Epidermal melanocyte (primary cell): ENCODE results near the gene PSPN.

Experiments used
- DNase-seq: peaks from one replicate; pipeline ENCODE4 v3.0.0; 2011; ENCODE audit warnings: low spot score; ENCODE audit not compliant: insufficient read length

Gene PSPN

GRCh38 chr19:6375411-6376010 is at the start of gene PSPN:
Gene PSPN, minus strand, starts transcription at chr19:6375933. Its CDS starts 84 bp downstream, at chr19:6375849.
- no peak for DNase-seq

- peak; percentile 100 for DNase-seq
Observed at GRCh38 chr19:6424939-6425731, 49.4 kb upstream of the PSPN start.

- no peak for DNase-seq
Observed at GRCh38 chr19:6424195-6424938, 48.6 kb upstream of the PSPN start, which contains the start of gene KHSRP. Gene KHSRP, minus strand, starts transcription at chr19:6424811. Its CDS starts 110 bp downstream, at chr19:6424701.

GRCh38 chr19:6423499-6424194 is 47.9 kb upstream of the PSPN start:
- DNase-seq = peak; percentile 83

GRCh38 chr19:6421075-6422014 is 45.6 kb upstream of the PSPN start:
- no peak for DNase-seq

GRCh38 chr19:6418562-6418932 is 42.8 kb upstream of the PSPN start:
- DNase-seq = no peak

- no peak for DNase-seq
Observed at GRCh38 chr19:6417713-6418561, 42.2 kb upstream of the PSPN start.

- no peak for DNase-seq
Observed at GRCh38 chr19:6416658-6417405, 41.1 kb upstream of the PSPN start.

GRCh38 chr19:6415591-6416190 is 40.0 kb upstream of the PSPN start:
- DNase-seq = no peak

GRCh38 chr19:6414793-6415590 is 39.3 kb upstream of the PSPN start:
- no peak for DNase-seq

GRCh38 chr19:6413721-6414643 is 38.2 kb upstream of the PSPN start:
- DNase-seq = no peak

GRCh38 chr19:6413291-6413690 is 37.6 kb upstream of the PSPN start:
- DNase-seq = no peak

- peak; percentile 18 for DNase-seq
Observed at GRCh38 chr19:6412447-6413091, 36.8 kb upstream of the PSPN start.

- DNase-seq = peak; percentile 11
Observed at GRCh38 chr19:6412061-6412446, 36.3 kb upstream of the PSPN start.

GRCh38 chr19:6409346-6409745 is 33.6 kb upstream of the PSPN start:
- DNase-seq = no peak

GRCh38 chr19:6406401-6406800 is 30.7 kb upstream of the PSPN start:
- no peak for DNase-seq
